HCT116 (cell line): ENCODE data around the gene FBP1. TPM values are rescaled to one million over a fixed set of nuclear protein-coding genes. Genes with fewer than 3 reads are reported as not detected.

Experiments used
- ATAC-seq: fragments of 200-7000 bp; cut with Tn5 transposase; 2 replicates; pipeline ENCODE4 v1.9.1; 2020; ENCODE audit warnings: mild to moderate bottlenecking, moderate library complexity
- BruUV-seq: library from RNA; stranded (reverse); fragments of 400-500 nt; replicated peaks from 2 replicates; lab custom pipeline; 2021; lab: Mats Ljungman, UMichigan
- CTCF ChIA-PET: fragments of 300-600 bp; sonication (Branson Sonifier 250); formaldehyde crosslinking; loops from one replicate; lab custom pipeline; 2021; ENCODE audit warnings: antibody characterized with exemption; lab: Charles Lee
- POLR2A ChIA-PET: fragments of 300-600, 350-600 bp; sonication (Branson Sonifier 250); formaldehyde crosslinking; loops from one replicate; lab custom pipeline; 2021; ENCODE audit warnings: antibody characterized with exemption; lab: Charles Lee
- RAD21 ChIA-PET, 2 experiments: fragments of 300-600 bp; sonication (Branson Sonifier 250); formaldehyde crosslinking; loops; one replicate each; lab custom pipeline; 2023; ENCODE audit warnings: low total read pairs in 2 of 2; ENCODE audit not compliant: uncharacterized antibody in 2 of 2, unreplicated experiment in 2 of 2, low non-redundant PET in 1 of 2; lab: Charles Lee
- DNase-seq: peaks from one replicate; pipeline ENCODE4 v3.0.0-alpha.2; 2010; ENCODE audit warnings: low read depth, low spot score
- H2AFZ ChIP-seq: fragments of 200-600 bp; shearing (Covaris generic), sonication (generic); 2 replicates; pipeline ENCODE4 v1.6.1; 2017; ENCODE audit warnings: low read depth, mixed run types, mixed read lengths, antibody characterized with exemption, low read length; ENCODE audit not compliant: poor library complexity, severe bottlenecking
- H3K27ac ChIP-seq: 2 replicates; pipeline ENCODE4 v1.5.1; 2012; ENCODE audit warnings: low read depth, low read length
- H3K27me3 ChIP-seq: fragments of 200-600 bp; sonication (generic); 2 replicates; pipeline ENCODE4 v1.6.1; 2016; ENCODE audit warnings: mixed run types, low read length, mixed read lengths; ENCODE audit not compliant: insufficient read depth
- H3K36me3 ChIP-seq, 2 experiments: fragments of 200-500 bp in 1 of 2; fragments of 200-600 bp in 1 of 2; sonication (Bioruptor generic) in 1 of 2; sonication (generic) in 1 of 2; 2 replicates each; pipeline versions ENCODE4 v1.5.1 to v1.6.1; 2014 to 2016; ENCODE audit warnings: low read length in 2 of 2, inconsistent platforms in 1 of 2, mixed read lengths in 1 of 2, mixed run types in 1 of 2; ENCODE audit not compliant: insufficient read depth in 2 of 2, control insufficient read depth in 1 of 2
- H3K4me1 ChIP-seq, 2 experiments: fragments of 200-600 bp in 1 of 2; sonication (generic) in 1 of 2; 2 replicates each; pipeline versions ENCODE4 v1.5.1 to v1.6.1; 2012 to 2017; ENCODE audit warnings: low read length in 2 of 2, inconsistent platforms in 1 of 2, mild to moderate bottlenecking in 1 of 2, mixed read lengths in 1 of 2, mixed run types in 1 of 2, moderate library complexity in 1 of 2; ENCODE audit not compliant: insufficient read depth in 2 of 2, control insufficient read depth in 1 of 2
- H3K4me2 ChIP-seq: fragments of 200-600 bp; sonication (generic); 2 replicates; pipeline ENCODE4 v1.6.1; 2017; ENCODE audit warnings: mixed run types, low read length, mixed read lengths
- H3K4me3 ChIP-seq, 2 experiments: fragments of 200-600 bp in 1 of 2; sonication (generic) in 1 of 2; replicated peaks in 1 of 2; 2 replicates each; pipeline ENCODE4 v1.5.1; 2011 to 2016; ENCODE audit warnings: low read length in 2 of 2, control low read depth in 1 of 2, low read depth in 1 of 2, mild to moderate bottlenecking in 1 of 2, mixed read lengths in 1 of 2, mixed run types in 1 of 2
- H3K79me2 ChIP-seq: fragments of 200-600 bp; sonication (generic); 2 replicates; pipeline ENCODE4 v1.6.1; 2017; ENCODE audit warnings: mild to moderate bottlenecking, mixed run types, low read length, moderate library complexity, mixed read lengths; ENCODE audit not compliant: insufficient read depth
- H3K9ac ChIP-seq: fragments of 200-600 bp; sonication (generic); 2 replicates; pipeline ENCODE4 v1.6.1; 2016; ENCODE audit warnings: low read length, mixed read lengths
- H3K9me2 ChIP-seq: fragments of 200-600 bp; sonication (generic), shearing (Covaris generic); 2 replicates; pipeline ENCODE4 v1.6.1; 2017; ENCODE audit warnings: mixed run types, mild to moderate bottlenecking, moderate library complexity; ENCODE audit not compliant: insufficient read depth
- H3K9me3 ChIP-seq, 2 experiments: fragments of 200-500 bp in 1 of 2; fragments of 200-600 bp in 1 of 2; sonication (Bioruptor generic) in 1 of 2; sonication (generic) in 1 of 2; 2 replicates each; pipeline ENCODE4 v1.6.1; 2014 to 2017; ENCODE audit warnings: low read length in 2 of 2, mixed read lengths in 2 of 2, inconsistent platforms in 1 of 2, low read depth in 1 of 2, mild to moderate bottlenecking in 1 of 2, mixed run types in 1 of 2, moderate library complexity in 1 of 2; ENCODE audit not compliant: control insufficient read depth in 1 of 2, insufficient read depth in 1 of 2
- H4K20me1 ChIP-seq: fragments of 200-600 bp; sonication (generic), shearing (Covaris generic); 2 replicates; pipeline ENCODE4 v1.6.1; 2017; ENCODE audit warnings: mixed run types, mild to moderate bottlenecking, moderate library complexity; ENCODE audit not compliant: insufficient read depth
- ATF3 ChIP-seq: IDR thresholded peaks from 2 replicates; pipeline ENCODE4 v1.6.1; 2012
- ELF1 ChIP-seq: IDR thresholded peaks from 2 replicates; pipeline ENCODE4 v1.6.1; 2012; ENCODE audit warnings: low read depth, borderline replicate concordance
- EZH2 ChIP-seq: fragments of 200-600 bp; sonication (generic); IDR thresholded peaks from 2 replicates; pipeline ENCODE4 v1.6.1; 2017; ENCODE audit warnings: antibody characterized with exemption, mixed run types
- EZH2phosphoT487 ChIP-seq: fragments of 200-600 bp; IDR thresholded peaks from 2 replicates; pipeline ENCODE4 v1.6.1; 2018; ENCODE audit warnings: antibody characterized with exemption, borderline replicate concordance
- FOSL1 ChIP-seq: IDR thresholded peaks from 2 replicates; pipeline ENCODE4 v1.6.1; 2012; ENCODE audit warnings: low read depth
- SRF ChIP-seq: IDR thresholded peaks from 2 replicates; pipeline ENCODE4 v1.6.1; 2012; ENCODE audit warnings: low read depth
- YY1 ChIP-seq: IDR thresholded peaks from 2 replicates; pipeline ENCODE4 v1.6.1; 2011; ENCODE audit warnings: low read length, low read depth, moderate library complexity, mild to moderate bottlenecking; ENCODE audit not compliant: insufficient replicate concordance; ENCODE audit errors: extremely low read depth
- intact Hi-C: fragments of 100-400 bp; cut with micrococcal nuclease; formaldehyde crosslinking; loops from 2 replicates; pipeline ENCODE4 v1.10.0; 2022
- total RNA-seq: library from RNA; stranded (reverse); gene quantifications from one replicate; pipeline ENCODE4 v1.2.1, GENCODE V29; 2021; ENCODE audit not compliant: unreplicated experiment

FBP1 gene
- total RNA-seq, 1 experiment from 2014 or later, result 0.42 TPM

- TF ChIP-seq ATF3 (no peak), EZH2phosphoT487 (no peak), FOSL1 (no peak), ELF1 (no peak), YY1 (peak; percentile 23)
Measured at GRCh38 chr9:94603259-94604160, 35.8 kb downstream of the FBP1 start (continued).

GRCh38 chr9:94602666-94603065 lies 36.7 kb downstream of the FBP1 start:
- Histone ChIP-seq H2AFZ (peak overlapping the region; percentile 93), H3K27me3 (no peaks in the 10 kb centered on the region), H3K4me1 (peaks cover 0 to 11% of the 10 kb centered on the region in 2 experiments; a peak in 2 of 4 replicates)

More at GRCh38 chr9:94602666-94603065, 36.7 kb downstream of the FBP1 start:
- Histone ChIP-seq H3K9me2 (no peaks in the 10 kb centered on the region), H4K20me1 (no peaks in the 10 kb centered on the region), H3K36me3 (no peaks in the 10 kb centered on the region), H3K4me2 (peak overlapping the region; percentile 54; the same call in 1 of the 2 replicates), H3K9me3 (no peaks in the 10 kb centered on the region), H3K79me2 (no peaks in the 10 kb centered on the region), H3K9ac (no peak overlapping the region), H3K4me3 (no peak overlapping the region), H3K27ac (no peak overlapping the region)
- intact Hi-C loops, result loop anchor here (2.0 to 10.0 kb wide), 3 partner anchors 50 to 918 kb away; no protein-coding TSS in a partner anchor
- DNase-seq, result no peak
- ATAC-seq, result no peak
- POLR2A ChIA-PET, result no interaction called here
- no TSS peak for BruUV-seq
- RAD21 ChIA-PET, result no interaction called here
- CTCF ChIA-PET, result no interaction called here
- TF ChIP-seq SRF (0 out of 2 replicates have a peak, but pooled peaks have one; percentile 7), EZH2 (no peak)
